GM15510 (cell line): ENCODE data around the gene BCAS3.

Experiments used
- POLR2A ChIP-seq: IDR thresholded peaks from 3 replicates; pipeline ENCODE4 v1.6.1; 2011; ENCODE audit warnings: borderline replicate concordance; ENCODE audit not compliant: insufficient read length; ENCODE audit errors: extremely low read depth

BCAS3 gene

GRCh38 chr17:61338000-61338798, 660.5 kb downstream of the BCAS3 start:
- no peak for TF ChIP-seq POLR2A

GRCh38 chr17:61338874-61339478, 661.3 kb downstream of the BCAS3 start:
- TF ChIP-seq POLR2A, result no peak

GRCh38 chr17:61340431-61341209, 663.0 kb downstream of the BCAS3 start:
- TF ChIP-seq POLR2A, result no peak

- no peak for TF ChIP-seq POLR2A
Measured at GRCh38 chr17:61343576-61343975, 665.9 kb downstream of the BCAS3 start.

- no peak for TF ChIP-seq POLR2A
Measured at GRCh38 chr17:61345061-61345460, 667.4 kb downstream of the BCAS3 start.

- TF ChIP-seq POLR2A, result no peak
Measured at GRCh38 chr17:61345825-61346666, 668.4 kb downstream of the BCAS3 start.

GRCh38 chr17:61349350-61349749, 671.7 kb downstream of the BCAS3 start:
- TF ChIP-seq POLR2A, result no peak

GRCh38 chr17:61351745-61352407, 674.2 kb downstream of the BCAS3 start:
- no peak for TF ChIP-seq POLR2A

GRCh38 chr17:61352408-61352770, 674.7 kb downstream of the BCAS3 start:
- no peak for TF ChIP-seq POLR2A

GRCh38 chr17:61352781-61353491, 675.3 kb downstream of the BCAS3 start:
- no peak for TF ChIP-seq POLR2A

GRCh38 chr17:61353615-61354014, 676.0 kb downstream of the BCAS3 start:
- TF ChIP-seq POLR2A, result no peak

- TF ChIP-seq POLR2A, result no peak
Measured at GRCh38 chr17:61354895-61355874, 677.5 kb downstream of the BCAS3 start.
